Measurements from ENCODE around the gene EDEM1. TPM values are rescaled to one million over a fixed set of nuclear protein-coding genes. Genes with fewer than 3 reads are reported as not detected.

Gene EDEM1
- polyA plus RNA-seq, 1 of the 3 experiments (the other 2 are of a cell fraction), result 25.2 TPM

GRCh38 chr3:5213574-5213966 is 26.1 kb downstream of the EDEM1 start (continued):
- TF ChIP-seq ZBTB33 (IDR thresholded peaks at IDR 0.05; ENCODE audit: borderline replicate concordance, low read depth) (no peak), RAD21 (IDR thresholded peaks at IDR 0.05; ENCODE audit: low read length) (no peak)
- TF ChIP-seq, protein P1, sequence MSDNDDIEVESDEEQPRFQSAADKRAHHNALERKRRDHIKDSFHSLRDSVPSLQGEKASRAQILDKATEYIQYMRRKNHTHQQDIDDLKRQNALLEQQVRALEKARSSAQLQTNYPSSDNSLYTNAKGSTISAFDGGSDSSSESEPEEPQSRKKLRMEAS (IDR thresholded peaks at IDR 0.05; ENCODE audit: low read depth), result no peak

DNA sequence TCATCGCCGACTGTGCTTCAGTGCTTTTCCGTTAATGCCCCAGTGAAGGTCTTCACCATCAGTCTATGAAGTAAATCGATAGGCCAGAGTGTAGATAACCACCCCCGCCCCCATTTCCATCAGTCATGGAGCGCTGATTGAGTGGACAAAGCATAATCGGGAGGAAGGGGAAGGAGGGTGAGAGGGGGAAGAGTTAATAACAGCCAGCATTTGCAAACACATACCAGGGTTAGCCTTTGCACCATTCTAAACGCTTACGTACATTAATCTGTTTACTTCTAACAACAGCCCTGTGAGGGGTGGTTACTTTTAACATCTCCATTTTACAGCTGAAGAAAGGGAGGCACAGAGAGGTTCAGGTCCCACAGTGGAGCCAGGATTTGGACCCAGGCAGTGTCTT is 26.8 kb downstream of the EDEM1 start:
- POLR2A ChIA-PET, result no interaction called here
- DNase-seq, result no peak

More for the DNA sequence above, 26.8 kb downstream of the EDEM1 start:
- Histone ChIP-seq H3K4me2 (no peak overlapping the region), H3K27ac (ENCODE audit: low read depth in 2 of 2, low read length in 1 of 2) (no peak overlapping the region), H2AFZ (ENCODE audit: low read depth) (no peak overlapping the region), H3K9ac (no peak overlapping the region), H3K36me3 (replicated peaks in 1 of 2; ENCODE audit: control insufficient read depth in 1 of 2, insufficient read depth in 2 of 2, low read length in 1 of 2) (peaks cover 45 to 97% of the 10 kb centered on the region in 2 experiments), H3K4me1 (ENCODE audit: control insufficient read depth in 1 of 2, insufficient read depth in 2 of 2, low read depth in 1 of 2, low read length in 1 of 2) (no peaks in the 10 kb centered on the region), H3K9me2 (no peaks in the 10 kb centered on the region), H3K27me3 (ENCODE audit: insufficient read depth) (no peaks in the 10 kb centered on the region), H3K9me3 (no peaks in the 10 kb centered on the region), H3F3A (replicated peaks; ENCODE audit: insufficient read depth) (no peaks in the 10 kb centered on the region), H3K4me3 (ENCODE audit: low read depth in 2 of 2, low read length in 1 of 2) (no peak overlapping the region), H3K79me2 (ENCODE audit: insufficient read depth) (no peaks in the 10 kb centered on the region), H4K20me1 (ENCODE audit: insufficient read depth) (no peaks in the 10 kb centered on the region)
- 86% methylated on average over 9 of the region's 9 CpGs for WGBS (ENCODE audit: low lambda C conversion rate)
- CTCF ChIA-PET, result no interaction called here
- TF ChIP-seq FOXJ3 (CRISPR knock-in tag; IDR thresholded peaks at IDR 0.05) (no peak), ZBTB33 (IDR thresholded peaks at IDR 0.05; ENCODE audit: borderline replicate concordance, low read depth) (no peak), NFIC (IDR thresholded peaks at IDR 0.05; ENCODE audit: borderline replicate concordance) (no peak), GATA2 (CRISPR knock-in tag; IDR thresholded peaks at IDR 0.05) (no peak), PBX3 (IDR thresholded peaks at IDR 0.05) (no peak), YY1 (IDR thresholded peaks at IDR 0.05; ENCODE audit: low read depth) (no peak), MEF2A (IDR thresholded peaks at IDR 0.05; ENCODE audit: borderline replicate concordance, low read depth) (no peak), IRF3 (IDR thresholded peaks at IDR 0.05; ENCODE audit: low read depth, low read length) (no peak)
- TF ChIP-seq, protein P2, sequence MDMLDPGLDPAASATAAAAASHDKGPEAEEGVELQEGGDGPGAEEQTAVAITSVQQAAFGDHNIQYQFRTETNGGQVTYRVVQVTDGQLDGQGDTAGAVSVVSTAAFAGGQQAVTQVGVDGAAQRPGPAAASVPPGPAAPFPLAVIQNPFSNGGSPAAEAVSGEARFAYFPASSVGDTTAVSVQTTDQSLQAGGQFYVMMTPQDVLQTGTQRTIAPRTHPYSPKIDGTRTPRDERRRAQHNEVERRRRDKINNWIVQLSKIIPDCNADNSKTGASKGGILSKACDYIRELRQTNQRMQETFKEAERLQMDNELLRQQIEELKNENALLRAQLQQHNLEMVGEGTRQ (IDR thresholded peaks at IDR 0.05; ENCODE audit: borderline replicate concordance, low read depth, low read length), result no peak

All from SK-N-SH (cell line).